ENCODE data around the gene PLPP4.

- TF ChIP-seq CTCF (IDR thresholded peaks at IDR 0.05) (no peak), FOXJ3 (CRISPR knock-in tag; IDR thresholded peaks at IDR 0.05) (no peak), SIN3A (IDR thresholded peaks at IDR 0.05; ENCODE audit: borderline replicate concordance, low read depth, low read length) (no peak)
- TF ChIP-seq, protein P1, sequence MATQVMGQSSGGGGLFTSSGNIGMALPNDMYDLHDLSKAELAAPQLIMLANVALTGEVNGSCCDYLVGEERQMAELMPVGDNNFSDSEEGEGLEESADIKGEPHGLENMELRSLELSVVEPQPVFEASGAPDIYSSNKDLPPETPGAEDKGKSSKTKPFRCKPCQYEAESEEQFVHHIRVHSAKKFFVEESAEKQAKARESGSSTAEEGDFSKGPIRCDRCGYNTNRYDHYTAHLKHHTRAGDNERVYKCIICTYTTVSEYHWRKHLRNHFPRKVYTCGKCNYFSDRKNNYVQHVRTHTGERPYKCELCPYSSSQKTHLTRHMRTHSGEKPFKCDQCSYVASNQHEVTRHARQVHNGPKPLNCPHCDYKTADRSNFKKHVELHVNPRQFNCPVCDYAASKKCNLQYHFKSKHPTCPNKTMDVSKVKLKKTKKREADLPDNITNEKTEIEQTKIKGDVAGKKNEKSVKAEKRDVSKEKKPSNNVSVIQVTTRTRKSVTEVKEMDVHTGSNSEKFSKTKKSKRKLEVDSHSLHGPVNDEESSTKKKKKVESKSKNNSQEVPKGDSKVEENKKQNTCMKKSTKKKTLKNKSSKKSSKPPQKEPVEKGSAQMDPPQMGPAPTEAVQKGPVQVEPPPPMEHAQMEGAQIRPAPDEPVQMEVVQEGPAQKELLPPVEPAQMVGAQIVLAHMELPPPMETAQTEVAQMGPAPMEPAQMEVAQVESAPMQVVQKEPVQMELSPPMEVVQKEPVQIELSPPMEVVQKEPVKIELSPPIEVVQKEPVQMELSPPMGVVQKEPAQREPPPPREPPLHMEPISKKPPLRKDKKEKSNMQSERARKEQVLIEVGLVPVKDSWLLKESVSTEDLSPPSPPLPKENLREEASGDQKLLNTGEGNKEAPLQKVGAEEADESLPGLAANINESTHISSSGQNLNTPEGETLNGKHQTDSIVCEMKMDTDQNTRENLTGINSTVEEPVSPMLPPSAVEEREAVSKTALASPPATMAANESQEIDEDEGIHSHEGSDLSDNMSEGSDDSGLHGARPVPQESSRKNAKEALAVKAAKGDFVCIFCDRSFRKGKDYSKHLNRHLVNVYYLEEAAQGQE (IDR thresholded peaks at IDR 0.05; ENCODE audit: low read depth, low read length), result no peak
Observed at GRCh38 chr10:120574981-120575380, 118.0 kb downstream of the PLPP4 start.

All from SK-N-SH (cell line).